Camera-type eye (tissue), 1 donor: ENCODE results near the gene ICE1. TPM values are rescaled to one million over a fixed set of nuclear protein-coding genes. Genes with fewer than 3 reads are reported as not detected.

ENCODE experiments used
- total RNA-seq: library from RNA; depleted of rRNA; stranded (reverse); fragments of >200 nt; gene quantifications from one replicate; pipeline ENCODE4 v1.2.3, GENCODE V29; 2014

ICE1 gene, protein sequence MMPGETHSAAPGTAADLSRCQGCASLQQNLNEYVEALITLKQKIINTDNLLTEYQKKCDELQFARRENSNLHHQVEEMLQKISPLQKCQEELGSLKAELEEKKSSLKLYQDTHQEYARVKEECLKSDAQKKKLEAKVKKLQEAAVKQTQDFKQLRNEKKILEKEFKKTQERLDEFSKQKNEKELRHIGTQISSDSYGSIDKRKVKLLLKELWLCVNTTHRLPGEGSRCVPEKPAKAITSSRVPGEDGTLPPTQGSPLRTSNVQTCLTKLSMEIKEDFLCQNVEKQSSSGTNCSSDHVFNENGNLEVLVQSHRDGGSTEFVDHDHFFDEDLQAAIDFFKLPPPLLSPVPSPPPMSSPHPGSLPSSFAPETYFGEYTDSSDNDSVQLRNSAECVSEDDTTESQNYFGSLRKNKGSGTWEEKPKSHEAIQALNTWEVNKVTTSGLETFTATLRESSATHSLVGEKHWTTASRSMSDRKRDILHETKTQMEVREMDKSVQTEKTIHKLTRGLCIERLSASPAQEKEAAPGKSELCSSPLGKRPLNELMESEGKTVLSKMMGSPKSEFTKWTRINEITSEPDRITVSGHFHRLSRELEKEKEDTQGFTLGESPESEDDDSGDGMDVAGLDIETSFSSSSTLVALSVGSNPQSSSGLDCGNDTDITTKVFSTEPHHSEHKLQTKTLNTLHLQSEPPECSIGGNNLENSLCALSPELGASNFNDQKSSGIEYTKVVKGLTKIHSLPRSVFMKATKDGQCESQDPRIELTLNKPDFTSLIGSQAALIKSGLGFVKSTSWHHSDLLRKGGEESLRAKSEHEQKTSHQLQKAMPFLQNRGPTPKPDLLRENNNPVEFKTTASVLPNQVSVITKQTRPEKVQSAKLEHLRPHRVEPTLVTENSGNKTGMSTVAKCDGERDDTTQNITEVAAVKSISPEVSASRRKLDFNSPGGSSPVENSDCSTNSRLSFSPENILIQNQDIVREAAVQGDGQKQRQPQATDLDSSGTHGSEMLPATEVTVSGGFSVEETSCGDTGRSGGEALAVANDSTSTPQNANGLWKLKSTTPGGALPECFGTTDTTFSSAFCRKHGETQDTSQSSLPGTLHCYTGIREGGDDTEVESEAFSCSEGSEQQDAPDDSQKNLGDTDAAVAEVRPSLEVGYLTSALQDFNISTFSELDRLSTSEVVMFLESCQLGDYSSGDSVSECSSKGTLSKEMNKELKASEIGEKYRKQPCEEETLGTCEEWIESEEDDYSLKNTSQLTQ (N-terminal part only)
- 51.3 TPM for total RNA-seq

DNA sequence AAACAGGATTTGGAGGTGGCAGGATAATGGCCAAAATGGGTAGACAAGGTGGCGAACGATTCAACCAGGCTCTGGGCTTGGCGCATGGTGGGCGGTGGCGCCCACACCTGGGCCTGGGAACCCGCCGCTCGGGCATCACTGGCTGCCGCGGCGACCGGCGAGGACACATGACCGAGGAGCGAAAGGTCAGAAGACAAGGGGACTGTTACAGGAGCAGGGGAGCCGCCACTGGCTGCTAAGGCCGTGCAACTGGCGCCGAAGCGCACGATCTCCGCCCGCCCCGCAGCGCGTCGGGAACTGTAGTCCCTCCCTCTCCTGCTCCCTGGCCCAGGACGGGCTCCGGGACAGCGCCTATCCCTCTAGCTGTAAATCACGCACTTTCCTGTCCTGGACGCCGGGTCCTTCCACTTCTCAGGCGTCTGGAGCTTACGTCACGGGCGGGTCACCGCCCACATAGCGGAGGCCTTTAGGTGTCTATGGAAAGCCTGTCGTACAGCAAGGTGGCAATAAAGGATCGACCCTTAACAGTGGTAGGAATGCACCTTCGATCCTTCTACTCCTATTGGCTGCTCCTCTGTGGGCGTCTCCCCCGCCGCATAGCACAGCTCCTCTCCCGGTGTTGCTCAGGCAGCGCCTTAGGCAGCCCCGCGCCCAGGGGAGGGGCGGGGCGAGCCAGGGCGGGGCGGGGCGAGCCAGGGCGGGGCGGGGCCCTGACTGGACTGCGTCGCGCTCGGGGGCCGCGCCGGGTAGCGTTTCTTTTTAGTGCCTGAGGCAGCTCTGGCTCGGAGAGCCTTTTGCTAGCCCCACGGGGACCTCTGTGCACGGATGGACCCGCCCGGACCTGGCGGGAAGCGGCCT, at the start of gene ICE1:
Gene ICE1 (plus strand): TSS at position 717 of the 858 bp plus-strand sequence. CDS start 239 bp downstream, outside the sequence.

